Activated naive CD4-positive, alpha-beta T cell treated with anti-CD3 and anti-CD28 coated beads for 36 hours (primary cell): Measurements from ENCODE around the gene CCDC136. TPM values are rescaled to one million over a fixed set of nuclear protein-coding genes. Genes with fewer than 3 reads are reported as not detected.

ENCODE experiments used
- CTCF ChIA-PET: fragments of 350-600 bp; sonication (Branson Sonifier 250); formaldehyde crosslinking; loops from one replicate; lab custom pipeline; 2021; ENCODE audit warnings: antibody characterized with exemption; lab: Charles Lee
- DNase-seq: peaks from one replicate; pipeline ENCODE4 v3.0.0-alpha.2; 2020
- H3K27ac Mint-ChIP-seq: one replicate; pipeline ENCODE4 v1.8.0; 2021; ENCODE audit warnings: mild to moderate bottlenecking, mixed read lengths
- H3K27me3 Mint-ChIP-seq: one replicate; pipeline ENCODE4 v1.8.0; 2021; ENCODE audit warnings: low read depth, mixed read lengths
- H3K36me3 Mint-ChIP-seq: one replicate; pipeline ENCODE4 v1.8.0; 2021; ENCODE audit warnings: low read depth, mixed read lengths
- H3K4me1 Mint-ChIP-seq: one replicate; pipeline ENCODE4 v1.8.0; 2021; ENCODE audit warnings: low read depth, mixed read lengths
- H3K4me3 Mint-ChIP-seq: one replicate; pipeline ENCODE4 v1.8.0; 2021; ENCODE audit warnings: mild to moderate bottlenecking, moderate library complexity, mixed read lengths
- H3K9me3 Mint-ChIP-seq: one replicate; pipeline ENCODE4 v1.8.0; 2021; ENCODE audit warnings: mixed read lengths
- intact Hi-C: fragments of 100-400 bp; cut with micrococcal nuclease; formaldehyde crosslinking; loops from one replicate; pipeline ENCODE4 v1.15.1; 2023
- total RNA-seq, 2 experiments: library from RNA; stranded (reverse); gene quantifications; one replicate each; pipeline ENCODE4 v1.2.3, GENCODE V29; 2021

Gene CCDC136
- total RNA-seq, 2 experiments from 2014 or later = 4.2 to 5.9 TPM

DNA sequence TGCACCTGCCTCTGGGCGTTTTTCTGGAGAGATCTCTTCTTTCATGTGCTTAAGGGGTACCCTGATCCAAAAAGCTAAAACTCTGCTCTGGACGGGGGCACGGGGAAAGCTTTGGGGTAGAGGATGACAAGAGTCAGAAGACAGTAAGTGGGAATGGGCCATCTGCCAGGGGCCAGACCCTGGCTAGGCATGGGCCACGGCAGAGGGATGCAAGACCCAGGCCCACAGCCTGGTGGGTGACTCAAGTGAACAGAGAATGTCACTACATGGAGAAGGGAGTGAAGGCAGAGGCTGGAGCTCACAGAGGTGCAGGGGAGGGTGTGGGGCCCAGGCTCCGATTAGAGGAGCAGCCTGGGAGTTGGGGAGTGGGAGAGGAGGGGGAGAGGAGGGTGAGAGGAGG is 53.7 kb downstream of the CCDC136 start:
- Mint-ChIP-seq H3K36me3 (no peaks in the 10 kb centered on the region), H3K4me3 (no peak overlapping the region), H3K9me3 (no peaks in the 10 kb centered on the region), H3K27ac (no peak overlapping the region), H3K27me3 (no peaks in the 10 kb centered on the region), H3K4me1 (peaks cover 3% of the 10 kb centered on the region)
- DNase-seq = no peak
- intact Hi-C loops = no loop called here
- CTCF ChIA-PET = interaction anchor here (1.1 kb wide), 1 partner anchor 38 kb away, joined by 4 read pairs; no protein-coding TSS in a partner anchor

DNA sequence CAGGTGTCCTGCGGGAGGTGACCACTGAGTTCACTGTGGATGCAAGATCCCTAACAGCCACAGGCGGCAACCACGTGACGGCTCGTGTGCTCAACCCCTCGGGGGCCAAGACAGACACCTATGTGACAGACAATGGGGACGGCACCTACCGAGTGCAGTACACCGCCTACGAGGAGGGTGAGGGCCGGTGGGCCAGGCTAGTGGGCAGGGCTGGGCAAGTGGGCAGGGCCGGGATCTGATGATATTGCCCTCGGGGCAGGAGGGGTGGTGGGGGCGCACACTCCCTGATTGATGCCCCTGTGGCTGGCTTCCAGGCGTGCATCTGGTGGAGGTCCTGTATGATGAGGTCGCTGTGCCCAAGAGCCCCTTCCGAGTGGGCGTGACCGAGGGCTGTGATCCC is 54.2 kb downstream of the CCDC136 start:
- Mint-ChIP-seq H3K36me3 (no peaks in the 10 kb centered on the region), H3K9me3 (no peaks in the 10 kb centered on the region), H3K4me3 (no peak overlapping the region), H3K4me1 (peaks cover 3% of the 10 kb centered on the region), H3K27me3 (no peaks in the 10 kb centered on the region), H3K27ac (no peak overlapping the region)
- CTCF ChIA-PET = no interaction called here
- intact Hi-C loops = no loop called here
- DNase-seq = no peak

DNA sequence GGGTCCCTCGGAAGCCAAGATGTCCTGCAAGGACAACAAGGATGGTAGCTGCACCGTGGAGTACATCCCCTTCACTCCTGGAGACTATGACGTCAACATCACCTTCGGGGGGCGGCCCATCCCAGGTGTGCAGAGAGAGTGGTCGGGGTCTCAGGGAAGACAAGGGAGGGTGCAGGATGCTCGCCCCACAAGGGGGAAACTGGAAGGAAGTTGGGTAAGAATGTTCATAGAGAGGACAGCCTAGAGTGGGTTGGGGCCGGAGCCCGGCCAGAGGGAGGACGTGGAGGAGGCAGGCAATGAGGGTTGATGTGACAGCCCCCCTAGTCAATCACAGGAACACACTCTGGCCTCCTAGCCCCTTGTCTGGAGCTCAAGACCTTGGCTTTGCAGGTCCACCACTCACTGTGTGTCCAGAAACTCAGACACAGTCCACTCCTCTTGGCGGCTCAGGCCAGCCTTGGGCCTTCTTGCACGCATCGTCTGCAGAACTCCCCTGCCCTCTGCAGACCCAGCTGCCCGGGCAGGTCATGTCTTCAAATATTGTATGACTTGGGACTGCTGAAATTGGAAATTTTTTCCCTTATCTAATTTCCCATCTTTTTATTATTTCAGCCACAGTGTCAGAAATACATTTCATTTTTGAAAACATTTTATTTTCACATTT is 55.1 kb downstream of the CCDC136 start:
- H3K27me3 Mint-ChIP-seq = no peaks in the 10 kb centered on the region
- H3K9me3 Mint-ChIP-seq = no peaks in the 10 kb centered on the region
- no peak overlapping the region for H3K27ac Mint-ChIP-seq
- H3K4me3 Mint-ChIP-seq = no peak overlapping the region
- H3K36me3 Mint-ChIP-seq = no peaks in the 10 kb centered on the region
- peaks cover 2% of the 10 kb centered on the region for H3K4me1 Mint-ChIP-seq
- CTCF ChIA-PET = no interaction called here
- DNase-seq = no peak
- intact Hi-C loops = no loop called here

DNA sequence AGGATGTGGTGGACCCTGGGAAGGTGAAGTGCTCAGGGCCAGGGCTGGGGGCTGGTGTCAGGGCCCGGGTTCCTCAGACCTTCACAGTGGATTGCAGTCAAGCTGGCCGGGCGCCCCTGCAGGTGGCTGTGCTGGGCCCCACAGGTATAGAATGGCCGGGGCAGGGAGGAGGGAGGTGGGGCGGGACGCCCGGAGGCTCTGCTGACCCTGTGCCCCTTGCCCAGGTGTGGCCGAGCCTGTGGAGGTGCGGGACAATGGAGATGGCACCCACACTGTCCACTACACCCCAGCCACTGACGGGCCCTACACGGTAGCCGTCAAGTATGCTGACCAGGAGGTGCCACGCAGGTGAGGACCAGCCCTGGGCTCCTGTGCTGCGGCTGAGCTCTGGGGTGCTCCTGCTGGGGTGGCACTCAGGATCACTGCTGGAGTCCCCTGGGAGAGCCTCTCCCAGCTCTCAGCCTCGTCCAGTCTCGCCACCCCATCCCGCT is 56.0 kb downstream of the CCDC136 start:
- no peaks in the 10 kb centered on the region for H3K27me3 Mint-ChIP-seq
- H3K36me3 Mint-ChIP-seq = no peaks in the 10 kb centered on the region
- CTCF ChIA-PET = no interaction called here
- H3K4me1 Mint-ChIP-seq = no peaks in the 10 kb centered on the region
- no peak overlapping the region for H3K4me3 Mint-ChIP-seq
- DNase-seq = no peak
- no peaks in the 10 kb centered on the region for H3K9me3 Mint-ChIP-seq
- intact Hi-C loops = no loop called here
- H3K27ac Mint-ChIP-seq = no peak overlapping the region

DNA sequence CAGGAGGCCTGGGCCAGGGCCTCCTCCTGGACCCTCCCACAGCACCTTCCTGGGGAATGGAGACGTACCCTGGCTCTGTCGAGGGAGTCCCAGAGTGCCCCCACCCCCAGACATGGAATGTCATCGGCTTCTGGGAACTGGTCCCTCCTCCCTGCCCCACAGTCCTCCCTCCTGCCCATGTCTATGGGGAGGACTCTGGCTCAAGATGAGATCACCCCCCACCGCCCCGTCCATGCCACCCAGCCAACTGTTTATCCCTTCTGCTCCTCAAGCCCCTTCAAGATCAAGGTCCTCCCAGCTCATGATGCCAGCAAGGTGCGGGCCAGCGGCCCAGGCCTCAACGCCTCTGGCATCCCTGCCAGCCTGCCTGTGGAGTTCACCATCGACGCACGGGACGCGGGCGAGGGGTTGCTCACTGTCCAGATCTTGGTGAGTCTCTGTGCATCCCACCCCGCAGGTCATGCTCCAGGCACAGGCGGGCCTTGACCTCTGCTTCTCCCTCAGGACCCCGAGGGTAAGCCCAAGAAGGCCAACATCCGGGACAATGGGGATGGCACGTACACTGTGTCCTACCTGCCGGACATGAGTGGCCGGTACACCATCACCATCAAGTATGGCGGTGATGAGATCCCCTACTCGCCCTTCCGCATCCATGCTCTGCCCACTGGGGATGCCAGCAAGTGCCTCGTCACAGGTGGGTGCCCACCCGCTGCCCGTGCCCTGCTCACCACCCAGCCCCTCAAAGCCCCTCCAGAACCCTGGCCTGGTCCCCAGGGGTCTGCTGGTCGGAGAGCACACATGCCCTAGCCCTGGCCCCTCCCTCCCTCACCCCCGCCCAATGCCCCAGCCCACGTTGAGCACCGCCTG is 56.8 kb downstream of the CCDC136 start:
- Mint-ChIP-seq H3K4me3 (no peak overlapping the region), H3K36me3 (no peaks in the 10 kb centered on the region), H3K9me3 (no peaks in the 10 kb centered on the region), H3K27me3 (no peaks in the 10 kb centered on the region), H3K4me1 (no peaks in the 10 kb centered on the region), H3K27ac (no peak overlapping the region)
- CTCF ChIA-PET = no interaction called here
- DNase-seq = no peak
- intact Hi-C loops = no loop called here

DNA sequence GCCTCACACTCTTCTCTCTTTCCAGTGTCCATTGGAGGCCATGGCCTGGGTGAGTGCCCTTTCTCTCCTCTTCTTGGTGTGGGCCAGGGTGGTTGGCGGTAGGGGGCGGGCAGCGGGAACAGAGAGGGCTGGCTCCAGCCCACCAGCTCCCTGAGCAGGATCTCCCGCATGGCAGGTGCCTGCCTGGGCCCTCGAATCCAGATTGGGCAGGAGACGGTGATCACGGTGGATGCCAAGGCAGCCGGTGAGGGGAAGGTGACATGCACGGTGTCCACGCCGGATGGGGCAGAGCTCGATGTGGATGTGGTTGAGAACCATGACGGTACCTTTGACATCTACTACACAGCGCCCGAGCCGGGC is 57.4 kb downstream of the CCDC136 start:
- no peak for DNase-seq
- H3K27ac Mint-ChIP-seq = no peak overlapping the region
- intact Hi-C loops = no loop called here
- no peaks in the 10 kb centered on the region for H3K9me3 Mint-ChIP-seq
- CTCF ChIA-PET = no interaction called here
- H3K27me3 Mint-ChIP-seq = no peaks in the 10 kb centered on the region
- H3K36me3 Mint-ChIP-seq = no peaks in the 10 kb centered on the region
- no peak overlapping the region for H3K4me3 Mint-ChIP-seq
- H3K4me1 Mint-ChIP-seq = no peaks in the 10 kb centered on the region

DNA sequence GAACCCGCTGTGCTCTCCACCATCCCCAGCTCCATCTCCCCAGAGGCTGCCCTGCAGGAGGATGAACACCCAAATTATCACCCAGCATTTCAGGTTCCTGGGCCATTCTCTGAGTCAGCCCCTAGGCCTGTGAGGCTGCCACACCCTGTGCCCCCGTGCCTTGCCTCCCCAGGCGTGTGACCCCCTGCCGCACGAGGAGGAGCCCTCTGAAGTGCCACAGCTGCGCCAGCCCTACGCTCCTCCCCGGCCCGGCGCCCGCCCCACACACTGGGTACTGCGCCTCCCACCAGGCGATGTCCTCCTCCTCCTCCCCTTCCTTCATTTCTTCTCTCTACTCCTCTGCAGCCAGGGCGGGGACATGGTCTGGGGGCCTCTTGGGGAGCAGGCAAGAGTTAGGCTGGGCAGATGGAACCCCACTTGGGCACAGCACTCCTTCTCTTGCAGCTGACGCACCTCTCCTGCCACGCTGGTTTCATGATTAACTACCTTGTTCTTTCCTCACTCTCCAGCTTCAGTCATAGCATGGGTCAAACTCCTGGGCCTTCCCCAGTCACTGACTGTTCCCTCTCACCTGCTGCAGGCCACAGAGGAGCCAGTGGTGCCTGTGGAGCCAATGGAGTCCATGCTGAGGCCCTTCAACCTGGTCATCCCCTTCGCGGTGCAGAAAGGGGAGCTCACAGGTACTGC is 58.2 kb downstream of the CCDC136 start:
- no peak overlapping the region for H3K4me3 Mint-ChIP-seq
- CTCF ChIA-PET = no interaction called here
- no peaks in the 10 kb centered on the region for H3K36me3 Mint-ChIP-seq
- H3K27me3 Mint-ChIP-seq = no peaks in the 10 kb centered on the region
- intact Hi-C loops = no loop called here
- no peaks in the 10 kb centered on the region for H3K4me1 Mint-ChIP-seq
- no peak for DNase-seq
- H3K9me3 Mint-ChIP-seq = no peaks in the 10 kb centered on the region
- H3K27ac Mint-ChIP-seq = no peak overlapping the region

DNA sequence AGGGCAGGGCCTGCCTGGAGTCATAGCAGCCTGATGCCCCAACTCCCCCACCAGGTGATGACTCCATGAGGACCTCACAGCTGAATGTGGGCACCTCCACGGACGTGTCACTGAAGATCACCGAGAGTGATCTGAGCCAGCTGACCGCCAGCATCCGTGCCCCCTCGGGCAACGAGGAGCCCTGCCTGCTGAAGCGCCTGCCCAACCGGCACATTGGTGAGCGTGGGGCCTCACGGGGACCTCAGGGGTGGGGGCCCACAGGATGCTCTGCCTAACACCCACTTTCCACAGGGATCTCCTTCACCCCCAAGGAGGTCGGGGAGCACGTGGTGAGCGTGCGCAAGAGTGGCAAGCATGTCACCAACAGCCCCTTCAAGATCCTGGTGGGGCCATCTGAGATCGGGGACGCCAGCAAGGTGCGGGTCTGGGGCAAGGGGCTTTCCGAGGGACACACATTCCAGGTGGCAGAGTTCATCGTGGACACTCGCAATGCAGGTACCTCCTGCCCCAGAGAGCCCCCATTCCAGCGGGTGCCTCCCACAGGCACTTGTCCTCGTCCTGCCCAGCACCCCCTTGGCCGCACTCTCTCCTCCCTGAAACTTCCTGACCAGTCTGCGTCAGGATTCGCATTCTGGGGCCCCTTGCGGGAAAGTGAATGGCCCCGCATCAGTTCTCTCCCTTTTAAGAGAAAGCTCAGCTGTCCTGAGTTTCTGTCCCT is 60.9 kb downstream of the CCDC136 start:
- CTCF ChIA-PET = no interaction called here
- no peak for DNase-seq
- H3K27me3 Mint-ChIP-seq = no peaks in the 10 kb centered on the region
- H3K4me1 Mint-ChIP-seq = no peaks in the 10 kb centered on the region
- H3K27ac Mint-ChIP-seq = no peak overlapping the region
- H3K36me3 Mint-ChIP-seq = no peaks in the 10 kb centered on the region
- no peaks in the 10 kb centered on the region for H3K9me3 Mint-ChIP-seq
- intact Hi-C loops = no loop called here
- no peak overlapping the region for H3K4me3 Mint-ChIP-seq

DNA sequence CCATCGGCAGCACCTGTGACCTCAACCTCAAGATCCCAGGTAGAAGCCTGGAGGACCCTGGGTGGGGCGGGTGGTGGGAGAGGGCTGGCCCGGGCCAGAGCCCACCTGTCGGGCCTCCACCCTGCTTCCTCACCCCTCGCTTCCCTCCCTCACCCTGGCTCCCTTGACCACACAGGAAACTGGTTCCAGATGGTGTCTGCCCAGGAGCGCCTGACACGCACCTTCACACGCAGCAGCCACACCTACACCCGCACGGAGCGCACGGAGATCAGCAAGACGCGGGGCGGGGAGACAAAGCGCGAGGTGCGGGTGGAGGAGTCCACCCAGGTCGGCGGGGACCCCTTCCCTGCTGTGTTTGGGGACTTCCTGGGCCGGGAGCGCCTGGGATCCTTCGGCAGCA is 62.0 kb downstream of the CCDC136 start:
- no peak for DNase-seq
- Mint-ChIP-seq H3K27me3 (no peaks in the 10 kb centered on the region), H3K36me3 (no peaks in the 10 kb centered on the region), H3K9me3 (no peaks in the 10 kb centered on the region), H3K4me3 (no peak overlapping the region), H3K27ac (no peak overlapping the region), H3K4me1 (no peaks in the 10 kb centered on the region)
- CTCF ChIA-PET = no interaction called here
- intact Hi-C loops = no loop called here

DNA sequence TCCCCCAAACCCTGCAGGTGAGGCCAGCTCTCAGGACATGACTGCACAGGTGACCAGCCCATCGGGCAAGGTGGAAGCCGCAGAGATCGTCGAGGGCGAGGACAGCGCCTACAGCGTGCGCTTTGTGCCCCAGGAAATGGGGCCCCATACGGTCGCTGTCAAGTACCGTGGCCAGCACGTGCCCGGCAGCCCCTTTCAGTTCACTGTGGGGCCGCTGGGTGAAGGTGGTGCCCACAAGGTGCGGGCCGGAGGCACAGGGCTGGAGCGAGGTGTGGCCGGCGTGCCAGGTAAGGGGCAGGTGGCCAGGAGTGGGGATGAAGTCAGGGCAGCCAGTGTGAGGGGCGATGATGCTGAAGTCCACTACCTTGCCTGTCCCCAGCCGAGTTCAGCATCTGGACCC is 62.6 kb downstream of the CCDC136 start:
- Mint-ChIP-seq H3K4me3 (no peak overlapping the region), H3K36me3 (no peaks in the 10 kb centered on the region), H3K27ac (no peak overlapping the region), H3K4me1 (no peaks in the 10 kb centered on the region), H3K27me3 (no peaks in the 10 kb centered on the region), H3K9me3 (no peaks in the 10 kb centered on the region)
- no peak for DNase-seq
- intact Hi-C loops = no loop called here
- CTCF ChIA-PET = no interaction called here

DNA sequence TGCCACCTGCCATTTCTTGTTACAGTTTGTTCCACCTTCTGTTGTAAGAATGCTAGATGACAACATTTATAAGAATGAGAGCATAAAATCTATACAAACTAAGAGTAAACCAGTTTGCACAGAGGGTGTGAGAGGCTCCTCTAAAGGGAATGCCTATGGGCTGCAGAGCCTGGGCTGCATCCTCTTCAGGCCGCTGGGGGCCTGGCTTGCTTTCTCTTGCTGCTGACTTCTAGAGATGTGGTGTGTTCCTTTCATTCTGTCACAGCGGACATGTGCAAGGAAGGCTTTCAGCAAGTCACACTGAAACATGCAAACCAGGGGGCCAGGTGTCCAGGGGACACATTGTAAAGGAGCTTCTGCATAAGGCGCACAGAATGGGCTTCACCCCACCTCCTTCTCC is 63.8 kb downstream of the CCDC136 start:
- Mint-ChIP-seq H3K4me1 (no peaks in the 10 kb centered on the region), H3K4me3 (no peak overlapping the region), H3K36me3 (no peaks in the 10 kb centered on the region), H3K27ac (no peak overlapping the region), H3K27me3 (no peaks in the 10 kb centered on the region), H3K9me3 (no peaks in the 10 kb centered on the region)
- intact Hi-C loops = no loop called here
- CTCF ChIA-PET = no interaction called here
- DNase-seq = no peak

DNA sequence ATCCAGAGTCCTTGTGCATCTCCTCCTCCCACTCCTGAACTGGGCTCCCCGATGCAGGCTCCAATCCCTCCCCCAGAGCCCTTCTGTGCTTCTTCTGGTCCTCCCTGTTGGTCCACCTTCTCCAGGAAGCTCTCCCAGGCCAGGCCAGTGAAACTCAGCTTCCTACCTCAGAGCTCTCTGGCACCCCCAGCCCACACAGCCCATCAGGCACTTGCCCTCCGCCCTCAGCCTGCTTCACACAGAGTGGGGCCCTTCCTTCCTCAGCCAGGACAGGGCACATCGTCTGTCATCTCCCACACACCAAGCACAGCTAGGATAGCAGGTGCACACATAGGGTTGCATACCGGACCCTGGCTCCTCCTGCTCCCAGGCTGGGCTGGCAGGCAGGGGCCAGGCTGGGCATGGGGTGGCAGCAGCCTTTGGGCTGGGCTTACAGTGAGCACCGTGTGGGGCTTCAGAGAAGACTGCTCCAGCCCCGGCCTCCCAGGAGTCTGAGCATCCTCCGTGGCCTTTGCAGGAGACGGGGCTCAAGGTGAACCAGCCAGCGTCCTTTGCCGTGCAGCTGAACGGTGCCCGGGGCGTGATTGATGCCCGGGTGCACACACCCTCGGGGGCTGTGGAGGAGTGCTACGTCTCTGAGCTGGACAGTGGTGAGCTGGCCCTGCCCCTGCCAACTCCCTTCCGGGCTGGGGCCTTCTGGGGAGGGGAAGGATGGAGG is 64.4 kb downstream of the CCDC136 start:
- DNase-seq = no peak
- Mint-ChIP-seq H3K27ac (no peak overlapping the region), H3K36me3 (no peaks in the 10 kb centered on the region), H3K9me3 (no peaks in the 10 kb centered on the region), H3K27me3 (no peaks in the 10 kb centered on the region), H3K4me1 (no peaks in the 10 kb centered on the region), H3K4me3 (no peak overlapping the region)
- CTCF ChIA-PET = no interaction called here
- intact Hi-C loops = no loop called here
